HG02678 (cell line): ENCODE data around the gene APBB1.
A peak's percentile ranks its signal among the peaks of the same experiment; 100 is the strongest.

Experiments used
- ATAC-seq: cut with Tn5 transposase; IDR thresholded peaks from one replicate; pipeline ENCODE4 v1.9.1; 2021; ENCODE audit warnings: mild to moderate bottlenecking, moderate library complexity; ENCODE audit not compliant: unreplicated experiment

APBB1 gene

GRCh38 chr11:6419009-6419631 lies at the start of gene APBB1:
Gene APBB1 (minus strand): TSS chr11:6419094. CDS start chr11:6411347, 7,747 bp downstream.
- peak; percentile 44 for ATAC-seq

DNA sequence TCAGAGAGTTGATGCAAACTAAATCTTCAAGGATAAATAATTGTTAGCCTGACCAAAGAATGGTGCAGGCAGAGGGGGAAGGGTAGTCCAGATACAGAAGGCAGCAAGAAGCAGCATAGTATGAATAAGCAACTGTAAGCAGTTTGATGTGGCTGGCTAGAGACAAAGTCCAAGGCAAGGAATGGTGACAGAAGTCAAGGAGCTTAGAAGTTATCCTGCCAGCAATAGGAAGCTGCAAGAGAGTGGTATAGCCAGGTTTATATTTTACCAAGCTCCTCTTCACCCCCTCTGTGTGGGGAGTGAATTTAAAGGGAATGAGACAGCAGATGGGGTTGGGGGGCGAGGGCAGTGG lies 40.2 kb upstream of the APBB1 start:
- no peak for ATAC-seq

DNA sequence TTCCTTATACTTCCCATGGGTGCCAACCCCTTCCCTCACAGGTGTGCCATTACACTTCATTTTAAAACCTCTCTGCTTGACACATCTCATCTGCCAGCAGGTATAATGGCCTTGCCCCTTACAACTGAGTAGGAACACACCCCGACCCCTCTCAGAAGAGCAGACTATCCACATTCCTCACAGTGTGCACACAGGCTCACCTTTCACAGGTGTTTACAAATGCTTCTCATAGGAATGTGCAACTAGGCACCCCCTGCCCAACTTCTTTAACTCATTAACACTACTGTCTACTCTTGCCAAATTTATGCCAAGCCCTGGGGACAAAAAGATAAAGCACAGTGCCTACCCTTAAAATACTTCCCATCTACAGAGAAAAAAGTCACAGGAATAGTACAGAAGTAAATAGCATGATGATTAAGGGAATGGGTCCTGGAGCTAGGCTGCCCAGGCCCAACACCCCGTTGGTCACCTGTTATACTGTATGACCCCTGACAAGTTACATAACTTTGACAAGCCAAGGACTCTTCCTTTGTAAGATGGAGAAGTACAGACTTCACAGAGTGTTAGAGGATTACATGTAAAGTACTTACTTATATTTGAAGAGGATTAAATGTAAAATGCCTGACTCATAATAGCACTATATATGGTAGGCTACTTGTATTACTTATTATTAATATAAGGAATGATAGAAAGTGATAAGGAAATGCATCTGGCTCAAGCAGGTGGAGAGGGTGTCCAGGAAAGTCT lies 39.6 kb upstream of the APBB1 start:
- ATAC-seq, result no peak

GRCh38 chr11:6457581-6458320 lies 38.9 kb upstream of the APBB1 start:
- no peak for ATAC-seq

GRCh38 chr11:6456361-6457073 lies 37.6 kb upstream of the APBB1 start:
- ATAC-seq, result no peak

- no peak for ATAC-seq
Measured at GRCh38 chr11:6455070-6455469, 36.2 kb upstream of the APBB1 start.

DNA sequence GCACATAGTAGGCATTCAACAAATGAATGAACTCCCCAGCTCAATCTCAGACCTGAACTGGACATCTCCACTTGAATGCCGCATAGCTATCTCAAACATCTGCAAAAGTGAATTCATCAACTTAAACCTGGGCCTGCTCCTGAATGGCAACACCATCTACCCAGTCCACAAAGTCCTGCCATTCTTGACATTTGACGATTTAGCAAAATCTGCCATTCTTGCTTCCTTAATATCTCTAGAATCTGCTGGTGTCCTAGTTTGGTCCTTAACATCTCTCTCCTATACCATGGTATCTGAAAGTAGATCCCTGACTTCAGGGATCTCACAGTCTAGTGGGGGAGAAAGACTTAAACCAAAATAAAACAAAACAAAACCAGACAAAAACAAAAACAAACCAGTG lies 34.3 kb upstream of the APBB1 start:
- no peak for ATAC-seq

DNA sequence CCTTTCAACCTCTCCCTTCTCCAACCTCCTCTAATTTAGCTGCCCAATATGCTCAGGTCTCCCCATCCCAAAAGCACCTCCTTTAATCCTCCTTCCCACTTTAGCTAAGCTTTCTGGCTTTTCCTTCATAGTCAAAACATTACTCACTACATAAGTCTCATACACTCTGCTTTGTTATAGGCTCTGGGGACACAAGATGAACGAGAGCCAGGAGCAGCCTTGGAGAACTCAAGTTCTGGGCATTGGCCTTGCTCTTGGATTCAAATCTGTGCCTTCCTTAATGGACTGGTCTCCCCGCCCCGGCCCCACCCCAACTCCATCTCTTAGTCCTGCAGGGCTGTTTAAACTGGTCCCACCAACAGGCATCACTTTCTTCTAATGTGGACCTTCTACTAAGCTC lies 33.3 kb upstream of the APBB1 start:
- no peak for ATAC-seq

GRCh38 chr11:6448574-6448973 lies 29.7 kb upstream of the APBB1 start:
- ATAC-seq, result no peak

DNA sequence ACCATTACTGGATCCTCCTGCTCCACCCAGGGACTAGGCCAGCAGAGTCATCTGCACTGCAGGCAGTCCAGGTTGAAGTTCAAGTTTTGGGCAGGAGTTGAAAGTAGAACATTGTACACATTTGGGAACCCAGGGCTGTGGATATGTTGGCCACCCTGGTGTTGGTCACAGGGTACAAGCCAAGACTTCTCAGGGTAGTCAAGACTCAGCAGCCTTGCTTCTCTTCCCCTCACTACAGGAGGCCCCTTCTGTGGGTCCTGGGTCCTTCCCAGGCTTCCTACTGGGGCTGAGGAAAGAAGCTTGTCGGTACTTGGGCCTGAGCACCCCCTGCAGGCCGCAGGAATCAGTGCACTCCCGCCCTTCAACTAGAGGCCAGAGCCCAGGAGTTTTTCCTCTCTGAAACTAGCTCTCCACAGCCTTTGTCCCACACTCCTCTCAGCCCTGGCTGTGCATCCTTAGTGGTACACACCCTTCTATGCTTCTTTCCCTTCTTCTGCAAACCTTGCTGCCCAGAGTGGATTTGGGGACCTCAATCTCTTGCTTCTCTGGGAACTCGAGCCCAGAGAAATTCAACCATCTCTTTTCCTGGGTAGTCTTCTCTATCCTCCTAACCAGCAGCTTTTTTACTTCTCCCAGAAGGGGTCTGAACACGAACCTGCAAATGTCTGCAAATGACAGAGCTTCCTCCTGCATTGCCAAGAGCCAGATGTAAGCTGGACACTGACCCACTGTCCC lies 24.5 kb upstream of the APBB1 start:
- ATAC-seq, result peak; percentile 75

- no peak for ATAC-seq
Measured at GRCh38 chr11:6442441-6442840, 23.5 kb upstream of the APBB1 start.

DNA sequence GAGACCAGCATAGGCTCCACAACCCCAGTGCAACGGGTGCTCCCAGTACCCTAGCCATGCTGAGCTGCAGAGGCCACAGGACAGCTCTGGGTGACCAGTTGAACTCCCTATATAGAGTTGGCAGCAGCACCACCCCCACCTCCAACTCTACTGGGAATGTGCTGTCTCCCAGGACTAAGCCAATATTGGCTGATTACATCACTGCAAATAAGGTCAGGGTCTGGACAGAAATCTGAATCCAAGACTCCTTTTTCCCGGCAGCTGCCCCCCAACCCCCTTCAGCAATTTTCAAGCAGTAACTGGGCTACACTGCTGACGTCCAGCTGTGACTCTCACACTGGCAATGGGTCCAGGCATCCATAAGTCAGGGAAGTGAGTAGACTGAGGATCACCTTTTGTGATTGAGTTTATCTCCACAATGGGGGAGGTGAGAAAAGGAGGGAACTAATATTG lies 22.0 kb upstream of the APBB1 start, which contains the start of gene HPX:
TSS of gene HPX (minus strand) at position 82 of the 453 bp plus-strand sequence. CDS start at position 58, 24 bp downstream.
- no peak for ATAC-seq

DNA sequence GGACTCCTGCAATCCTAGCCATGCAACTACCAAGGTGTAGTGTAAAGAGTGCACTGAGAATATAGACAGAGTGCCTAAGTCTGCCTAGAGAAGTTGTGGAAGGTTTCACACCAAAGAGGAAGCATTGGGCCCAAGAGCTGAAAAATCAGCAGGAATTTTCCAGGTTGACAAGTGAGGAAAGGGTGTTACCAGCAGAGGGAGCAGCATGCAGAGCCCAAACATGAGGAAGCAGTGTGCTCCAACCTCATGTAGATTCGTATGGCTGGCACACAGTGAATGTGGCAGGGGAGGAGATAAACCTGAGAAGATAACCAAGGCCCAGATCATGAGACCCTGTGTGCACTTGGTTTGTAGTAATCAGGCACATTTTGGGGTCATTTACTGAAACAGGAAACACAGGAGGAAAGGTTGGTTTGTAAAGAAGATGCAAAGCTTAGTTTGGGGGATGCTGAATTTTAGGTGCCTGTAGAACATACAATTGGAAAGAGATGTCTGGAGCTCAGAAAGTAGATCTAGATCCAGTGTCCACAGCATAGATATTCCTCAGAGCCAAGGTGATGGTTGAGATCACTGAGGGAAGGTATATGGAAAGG lies 20.2 kb upstream of the APBB1 start:
- ATAC-seq, result no peak

DNA sequence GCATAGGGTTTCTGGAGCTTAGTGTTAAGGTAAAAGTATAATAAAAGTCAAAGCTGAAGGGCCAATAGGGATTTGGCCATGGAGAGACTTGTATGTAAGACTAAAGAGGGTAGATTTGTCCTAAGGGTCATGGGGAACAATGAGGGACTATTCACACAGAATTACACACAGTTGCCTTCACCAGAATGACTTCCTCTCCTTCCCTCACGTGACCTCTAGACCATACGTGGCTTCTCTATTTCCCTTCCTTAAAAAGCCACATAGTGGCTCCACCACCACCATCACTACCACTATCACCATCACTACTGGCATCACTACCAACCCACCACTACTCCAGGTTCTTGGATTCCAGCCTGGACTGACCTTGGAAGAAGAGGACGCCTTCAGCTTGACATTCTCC lies 19.1 kb upstream of the APBB1 start:
- ATAC-seq, result no peak

DNA sequence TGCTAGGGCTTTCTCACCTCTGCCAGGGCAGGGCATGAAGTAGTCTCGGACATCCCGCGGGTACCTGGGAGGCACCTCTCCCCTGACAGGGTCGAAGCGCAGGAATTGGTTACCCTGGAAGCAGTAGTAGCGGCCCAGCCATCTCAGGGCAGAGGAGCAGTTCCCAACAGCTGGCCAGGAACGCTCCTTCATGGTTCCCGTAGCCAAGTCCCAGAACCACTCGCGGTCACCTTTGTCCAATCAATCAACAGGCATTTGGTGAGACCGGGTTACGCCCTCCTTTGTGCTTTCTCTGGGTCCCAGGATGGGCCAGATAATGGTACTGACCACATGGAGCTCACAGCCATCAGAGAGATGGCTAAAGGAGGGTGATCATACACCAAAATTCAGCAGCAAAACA lies 18.5 kb upstream of the APBB1 start:
- no peak for ATAC-seq

DNA sequence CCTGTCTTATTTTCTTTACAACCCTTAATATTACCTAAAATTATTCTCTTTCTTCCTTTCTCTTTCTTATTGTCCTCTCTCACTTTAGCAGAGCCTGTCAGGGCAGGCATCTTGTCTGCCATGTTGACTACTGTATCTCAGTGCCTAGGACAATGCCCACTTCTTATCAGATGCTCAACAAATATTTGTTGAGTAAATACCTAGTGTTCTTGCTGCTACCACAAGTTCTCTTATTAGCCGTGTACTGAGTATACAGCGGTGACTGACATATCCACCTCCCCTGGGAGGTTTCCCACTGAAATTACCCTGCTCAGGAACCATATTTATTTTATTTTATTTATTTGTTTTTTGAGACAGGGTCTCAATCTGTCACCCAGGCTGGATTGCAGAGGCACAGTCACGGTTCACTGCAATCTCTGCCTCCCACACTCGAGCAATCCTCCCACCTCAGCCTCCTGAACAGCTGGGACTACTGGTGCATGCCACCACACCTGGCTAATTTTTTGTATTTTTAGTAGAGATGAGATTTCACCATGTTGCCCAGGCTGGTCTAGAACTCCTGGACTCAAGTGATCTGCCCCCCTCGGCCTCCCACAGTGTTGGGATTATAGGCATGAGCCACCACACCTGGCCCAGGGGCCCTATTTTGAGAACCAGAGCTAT lies 15.2 kb upstream of the APBB1 start:
- ATAC-seq, result no peak

- ATAC-seq, result no peak
Measured at GRCh38 chr11:6431861-6432260, 13.0 kb upstream of the APBB1 start.

GRCh38 chr11:6427516-6427915 lies 8.6 kb upstream of the APBB1 start:
- no peak for ATAC-seq

- ATAC-seq, result no peak
Measured at GRCh38 chr11:6420677-6421076, 1.8 kb upstream of the APBB1 start.

DNA sequence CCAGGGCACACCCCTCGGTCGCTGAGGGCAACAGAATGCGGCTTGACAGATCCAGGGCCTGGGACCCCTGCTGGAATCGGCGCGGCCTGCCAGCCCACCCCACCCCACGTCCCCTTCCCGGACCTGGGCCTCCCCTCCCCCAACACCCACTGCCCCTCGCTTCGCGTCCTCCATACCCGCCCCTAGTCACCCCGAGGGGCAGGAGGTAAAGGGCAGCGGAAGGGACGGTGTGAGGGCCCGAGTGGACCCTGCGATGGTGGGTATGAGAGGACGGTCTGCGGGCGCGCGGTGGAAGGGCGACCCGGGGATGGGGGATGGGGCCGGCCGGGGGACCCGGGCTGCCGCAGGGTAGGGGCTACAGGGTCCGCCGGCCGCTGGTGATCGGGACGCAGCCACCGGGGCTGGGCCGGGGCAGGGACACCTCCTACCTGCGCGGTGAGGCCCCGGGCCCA lies 311 bp downstream of the APBB1 start:
- ATAC-seq, result no peak
